ENCODE measurements around the gene CXXC4. TPM values are rescaled to one million over a fixed set of nuclear protein-coding genes. Genes with fewer than 3 reads are reported as not detected.

The CXXC4 gene
- total RNA-seq, 1 experiment from 2014 or later = 4.2 TPM

DNA sequence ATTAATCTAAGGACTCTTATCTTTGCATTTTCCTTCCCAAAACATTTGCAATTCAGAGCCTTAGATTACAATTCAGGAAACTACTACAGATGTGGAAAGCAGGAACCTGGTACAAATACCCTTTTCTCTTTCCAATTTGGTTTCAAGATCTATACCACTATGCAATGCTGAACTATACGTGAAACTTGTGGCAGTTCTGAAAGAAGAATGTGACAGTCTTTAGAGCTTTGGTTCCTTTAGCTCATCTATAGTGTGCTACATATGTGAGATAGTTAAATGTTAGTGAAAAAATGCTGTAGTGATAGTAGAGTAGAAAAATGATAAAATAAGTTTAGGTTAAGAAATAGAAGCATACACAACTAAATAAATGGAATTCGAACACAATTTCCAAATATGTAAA is 50.0 kb downstream of the CXXC4 start:
- Histone ChIP-seq H4K91ac (ENCODE audit: insufficient read length, low read depth, low read length) (no peak overlapping the region), H4K5ac (ENCODE audit: insufficient read length, low read depth, low read length) (no peak overlapping the region), H2BK5ac (ENCODE audit: insufficient read length, low read length) (no peak overlapping the region), H3K9ac (ENCODE audit: extremely low read depth, insufficient read length, low read length) (no peak overlapping the region), H3K27me3 (ENCODE audit: insufficient read depth, low read length) (no peaks in the 10 kb centered on the region), H2BK15ac (ENCODE audit: low read depth, low read length) (no peak overlapping the region), H3K9me3 (ENCODE audit: control insufficient read depth, low read depth, low read length) (no peaks in the 10 kb centered on the region), H3K23me2 (ENCODE audit: insufficient read length, low read depth, low read length, poor library complexity, severe bottlenecking) (no peaks in the 10 kb centered on the region), H4K8ac (replicated peaks; ENCODE audit: insufficient read length, low read depth, low read length) (no peak overlapping the region), H3K79me1 (ENCODE audit: insufficient read depth, low read depth, low read length, poor library complexity, severe bottlenecking) (no peaks in the 10 kb centered on the region), H3T11ph (ENCODE audit: low read length) (no peak overlapping the region), H3K56ac (ENCODE audit: insufficient read length, low read depth, low read length) (no peak overlapping the region), H2BK120ac (ENCODE audit: low read depth, low read length, poor library complexity, severe bottlenecking) (no peak overlapping the region), H3K4ac (ENCODE audit: low read depth, low read length) (no peak overlapping the region), H3K27ac (ENCODE audit: insufficient read length, low read depth, low read length) (no peak overlapping the region), H3K18ac (ENCODE audit: insufficient read length, low read depth, low read length) (no peak overlapping the region), H2AFZ (ENCODE audit: low read length) (no peak overlapping the region), H2BK20ac (ENCODE audit: low read depth, low read length, poor library complexity, severe bottlenecking) (no peak overlapping the region), H2AK5ac (ENCODE audit: insufficient read length, low read length) (no peak overlapping the region), H3K79me2 (ENCODE audit: insufficient read depth, low read length) (no peaks in the 10 kb centered on the region), H2BK12ac (ENCODE audit: insufficient read length, low read depth, low read length) (no peak overlapping the region), H3K4me1 (ENCODE audit: insufficient read depth, low read length) (peaks cover 2% of the 10 kb centered on the region; the same call in 1 of the 2 replicates), H4K20me1 (ENCODE audit: control insufficient read depth, insufficient read depth, insufficient read length) (no peaks in the 10 kb centered on the region), H3K23ac (ENCODE audit: insufficient read length, low read depth, low read length) (no peak overlapping the region), H3K4me2 (ENCODE audit: insufficient read depth, insufficient read length, low read length) (no peak overlapping the region), H3K14ac (ENCODE audit: insufficient read depth, low read length) (no peak overlapping the region)
- no CpG with 5 or more reads among the region's 2 CpGs for WGBS (ENCODE audit: extremely low coverage, insufficient read length, low lambda C conversion rate)
- TF ChIP-seq, protein P1, sequence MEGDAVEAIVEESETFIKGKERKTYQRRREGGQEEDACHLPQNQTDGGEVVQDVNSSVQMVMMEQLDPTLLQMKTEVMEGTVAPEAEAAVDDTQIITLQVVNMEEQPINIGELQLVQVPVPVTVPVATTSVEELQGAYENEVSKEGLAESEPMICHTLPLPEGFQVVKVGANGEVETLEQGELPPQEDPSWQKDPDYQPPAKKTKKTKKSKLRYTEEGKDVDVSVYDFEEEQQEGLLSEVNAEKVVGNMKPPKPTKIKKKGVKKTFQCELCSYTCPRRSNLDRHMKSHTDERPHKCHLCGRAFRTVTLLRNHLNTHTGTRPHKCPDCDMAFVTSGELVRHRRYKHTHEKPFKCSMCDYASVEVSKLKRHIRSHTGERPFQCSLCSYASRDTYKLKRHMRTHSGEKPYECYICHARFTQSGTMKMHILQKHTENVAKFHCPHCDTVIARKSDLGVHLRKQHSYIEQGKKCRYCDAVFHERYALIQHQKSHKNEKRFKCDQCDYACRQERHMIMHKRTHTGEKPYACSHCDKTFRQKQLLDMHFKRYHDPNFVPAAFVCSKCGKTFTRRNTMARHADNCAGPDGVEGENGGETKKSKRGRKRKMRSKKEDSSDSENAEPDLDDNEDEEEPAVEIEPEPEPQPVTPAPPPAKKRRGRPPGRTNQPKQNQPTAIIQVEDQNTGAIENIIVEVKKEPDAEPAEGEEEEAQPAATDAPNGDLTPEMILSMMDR (conservative IDR thresholded peaks at IDR 0.05) = no peak
- Mint-ChIP-seq H3K27me3 (ENCODE audit: low read depth) (no peaks in the 10 kb centered on the region), H3K9me3 (no peaks in the 10 kb centered on the region; a peak in 1 of 5 replicates), H3K4me3 (no peak overlapping the region), H3K27ac (no peak overlapping the region), H3K36me3 (ENCODE audit: insufficient read depth in 1 of 3, low read depth in 3 of 3) (no peaks in the 10 kb centered on the region), H3K4me1 (no peaks in the 10 kb centered on the region)
- no peak for DNase-seq
